WERI-Rb-1 (cell line): ENCODE data around the gene BBX.

Experiments
- DNase-seq: peaks from one replicate; pipeline ENCODE4 v3.0.0-alpha.2; 2020
- H3K27ac ChIP-seq: fragments of 250-450 bp; sonication (Bioruptor Pico); 2 replicates; pipeline ENCODE4 v1.5.1; 2020; ENCODE audit warnings: mild to moderate bottlenecking, moderate library complexity
- H3K27me3 ChIP-seq: fragments of 250-450 bp; sonication (Bioruptor Pico); 2 replicates; pipeline ENCODE4 v1.5.1; 2021; ENCODE audit warnings: mild to moderate bottlenecking, low read depth, moderate library complexity; ENCODE audit not compliant: insufficient read depth, severe bottlenecking
- H3K36me3 ChIP-seq: fragments of 250-450 bp; sonication (Bioruptor Pico); 2 replicates; pipeline ENCODE4 v1.5.1; 2020; ENCODE audit warnings: mild to moderate bottlenecking, moderate library complexity
- H3K4me3 ChIP-seq: 2 replicates; pipeline ENCODE4 v1.5.1; 2011; ENCODE audit warnings: low read depth, mild to moderate bottlenecking, control low read depth, low read length
- H3K9me3 ChIP-seq: fragments of 250-450 bp; sonication (Bioruptor Pico); 2 replicates; pipeline ENCODE4 v1.5.1; 2021; ENCODE audit warnings: mild to moderate bottlenecking, moderate library complexity; ENCODE audit not compliant: severe bottlenecking
- TF ChIP-seq, protein P1 (sequence below): IDR thresholded peaks from 2 replicates; pipeline ENCODE4 v1.5.1; 2011; ENCODE audit warnings: low read depth, mild to moderate bottlenecking, control low read depth, inconsistent platforms, low read length

BBX gene

DNA sequence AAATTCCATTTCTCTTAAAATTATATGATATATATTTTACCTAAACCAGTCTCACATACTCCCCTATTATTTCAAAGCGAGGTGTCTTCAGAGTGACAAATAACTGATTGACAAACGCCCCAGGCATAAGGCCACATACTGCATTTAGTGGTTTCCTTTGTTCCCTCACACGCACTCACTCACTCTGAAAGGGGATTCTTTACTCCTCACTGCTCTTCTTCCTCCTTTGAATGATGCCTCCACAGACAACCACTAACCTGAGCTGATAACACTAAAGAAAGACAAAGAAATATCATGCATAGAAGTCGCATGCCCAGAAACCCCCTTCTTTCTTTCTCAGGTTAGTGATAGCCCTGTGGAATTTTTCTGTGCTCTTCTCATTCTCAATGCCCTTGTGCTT lies 24.1 kb upstream of the BBX start:
- TF ChIP-seq, protein P1, sequence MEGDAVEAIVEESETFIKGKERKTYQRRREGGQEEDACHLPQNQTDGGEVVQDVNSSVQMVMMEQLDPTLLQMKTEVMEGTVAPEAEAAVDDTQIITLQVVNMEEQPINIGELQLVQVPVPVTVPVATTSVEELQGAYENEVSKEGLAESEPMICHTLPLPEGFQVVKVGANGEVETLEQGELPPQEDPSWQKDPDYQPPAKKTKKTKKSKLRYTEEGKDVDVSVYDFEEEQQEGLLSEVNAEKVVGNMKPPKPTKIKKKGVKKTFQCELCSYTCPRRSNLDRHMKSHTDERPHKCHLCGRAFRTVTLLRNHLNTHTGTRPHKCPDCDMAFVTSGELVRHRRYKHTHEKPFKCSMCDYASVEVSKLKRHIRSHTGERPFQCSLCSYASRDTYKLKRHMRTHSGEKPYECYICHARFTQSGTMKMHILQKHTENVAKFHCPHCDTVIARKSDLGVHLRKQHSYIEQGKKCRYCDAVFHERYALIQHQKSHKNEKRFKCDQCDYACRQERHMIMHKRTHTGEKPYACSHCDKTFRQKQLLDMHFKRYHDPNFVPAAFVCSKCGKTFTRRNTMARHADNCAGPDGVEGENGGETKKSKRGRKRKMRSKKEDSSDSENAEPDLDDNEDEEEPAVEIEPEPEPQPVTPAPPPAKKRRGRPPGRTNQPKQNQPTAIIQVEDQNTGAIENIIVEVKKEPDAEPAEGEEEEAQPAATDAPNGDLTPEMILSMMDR = no peak
- no peak for DNase-seq
- H3K9me3 ChIP-seq = no peaks in the 10 kb centered on the region
- no peak overlapping the region for H3K4me3 ChIP-seq
- no peak overlapping the region for H3K27ac ChIP-seq
- H3K27me3 ChIP-seq = no peaks in the 10 kb centered on the region
- no peaks in the 10 kb centered on the region for H3K36me3 ChIP-seq

DNA sequence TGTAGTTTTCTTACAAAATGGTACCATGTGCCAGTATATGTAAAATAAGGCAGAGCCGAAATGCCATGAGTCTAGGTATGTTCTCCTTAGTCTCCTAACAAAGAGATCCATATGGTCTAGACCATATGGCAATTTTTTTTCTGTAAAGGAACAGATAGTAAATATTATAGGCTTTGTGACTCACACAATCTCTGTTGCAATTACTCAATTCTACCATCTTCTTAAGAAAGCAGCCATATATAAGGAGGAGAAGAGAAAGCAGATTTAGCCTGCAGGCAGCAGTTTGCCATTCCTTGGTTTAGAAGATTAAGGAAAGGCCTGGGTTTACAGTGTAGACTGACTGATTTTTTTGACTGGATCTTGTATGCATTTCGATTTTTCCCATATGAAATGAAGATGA lies 16.3 kb upstream of the BBX start:
- TF ChIP-seq, protein P1 = no peak

DNA sequence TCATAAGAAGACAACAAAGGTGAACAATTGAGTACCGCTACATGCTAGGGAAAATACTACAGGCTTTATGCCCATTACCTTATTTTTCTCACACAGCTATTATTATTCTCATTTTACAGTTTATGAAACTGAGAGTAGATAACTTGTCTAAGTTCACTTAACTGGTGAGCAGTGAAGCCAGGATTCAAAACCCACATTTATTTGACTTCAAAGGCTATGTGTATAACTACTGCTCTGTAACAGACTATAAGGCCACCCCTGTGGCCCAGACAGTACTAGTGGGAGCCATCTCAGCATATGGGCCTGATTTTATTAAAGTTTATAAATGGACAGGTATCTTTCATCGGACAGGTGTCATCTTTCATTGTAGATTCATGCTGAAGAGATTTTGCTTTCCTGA lies 14.4 kb upstream of the BBX start:
- TF ChIP-seq, protein P1 = no peak
- Histone ChIP-seq H3K4me3 (no peak overlapping the region), H3K36me3 (no peaks in the 10 kb centered on the region), H3K27ac (no peak overlapping the region), H3K27me3 (no peaks in the 10 kb centered on the region), H3K9me3 (no peaks in the 10 kb centered on the region)
- no peak for DNase-seq

More for the DNA sequence above, 16.3 kb upstream of the BBX start:
- Histone ChIP-seq H3K27me3 (no peaks in the 10 kb centered on the region), H3K36me3 (no peaks in the 10 kb centered on the region), H3K27ac (no peak overlapping the region), H3K9me3 (no peaks in the 10 kb centered on the region), H3K4me3 (no peak overlapping the region)
- no peak for DNase-seq

DNA sequence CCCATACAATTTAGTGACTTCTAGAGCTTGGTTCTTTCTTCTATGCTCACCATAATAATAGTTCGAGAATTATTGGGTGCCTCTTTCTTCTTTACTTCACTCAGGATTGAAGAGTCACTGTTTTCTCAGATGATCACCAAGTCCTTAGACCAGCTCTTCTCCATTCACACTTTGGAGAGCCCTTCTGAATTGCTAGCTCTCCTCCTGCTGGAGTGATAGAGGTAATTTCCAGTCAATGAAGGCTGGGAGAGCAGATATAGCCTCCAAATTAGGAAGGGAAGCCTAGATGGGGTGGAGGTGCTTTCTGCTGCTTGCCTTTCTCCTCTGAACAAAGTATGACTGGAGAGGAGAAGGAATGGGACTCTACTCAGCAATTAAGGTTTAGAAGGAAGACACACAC lies 10.7 kb upstream of the BBX start:
- no peaks in the 10 kb centered on the region for H3K9me3 ChIP-seq
- H3K27ac ChIP-seq = no peak overlapping the region
- H3K27me3 ChIP-seq = no peaks in the 10 kb centered on the region
- TF ChIP-seq, protein P1 = no peak
- DNase-seq = no peak
- H3K36me3 ChIP-seq = no peaks in the 10 kb centered on the region
- H3K4me3 ChIP-seq = no peak overlapping the region

DNA sequence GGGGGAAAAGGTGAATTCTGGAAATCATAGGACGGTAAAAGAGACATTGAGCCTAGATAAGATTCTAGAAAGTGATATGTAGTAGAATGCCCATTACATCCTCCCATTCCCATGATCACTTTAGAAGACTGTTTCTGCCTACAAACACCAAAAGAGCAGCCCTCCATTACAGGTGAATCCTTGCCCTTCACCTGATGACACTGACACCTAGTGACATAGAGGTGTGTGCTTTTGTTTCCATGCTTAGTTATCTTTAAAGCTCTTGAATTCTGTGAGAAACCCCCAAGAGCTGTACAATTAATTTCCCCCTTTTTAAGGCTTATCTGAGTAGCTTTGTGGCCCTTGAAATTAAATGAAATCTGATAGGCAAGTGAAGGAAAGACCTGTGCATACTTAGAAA lies 8.3 kb upstream of the BBX start:
- no peak overlapping the region for H3K27ac ChIP-seq
- H3K4me3 ChIP-seq = no peak overlapping the region
- H3K36me3 ChIP-seq = no peaks in the 10 kb centered on the region
- H3K9me3 ChIP-seq = no peaks in the 10 kb centered on the region
- no peak for DNase-seq
- TF ChIP-seq, protein P1 = no peak
- no peaks in the 10 kb centered on the region for H3K27me3 ChIP-seq

DNA sequence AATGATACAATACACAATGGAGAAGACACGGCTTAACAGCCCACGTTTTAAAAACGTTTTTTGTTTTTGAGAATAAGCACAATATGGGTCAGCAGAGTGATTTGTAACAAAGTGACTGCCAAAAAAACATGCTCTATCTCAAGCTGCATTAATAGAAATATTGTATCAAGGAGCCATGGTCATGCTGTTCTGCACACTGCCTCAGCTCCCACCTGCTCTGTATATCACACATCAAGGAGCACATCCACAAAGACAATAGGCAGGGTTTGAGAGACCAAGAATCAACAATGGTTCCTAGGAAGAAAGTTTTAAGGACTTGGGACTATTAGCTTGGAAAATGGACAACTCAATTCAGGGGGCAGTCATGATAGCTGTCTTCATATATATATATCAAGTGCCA lies 6.3 kb upstream of the BBX start:
- H3K9me3 ChIP-seq = no peaks in the 10 kb centered on the region
- TF ChIP-seq, protein P1 = no peak
- DNase-seq = no peak
- H3K4me3 ChIP-seq = no peak overlapping the region
- no peaks in the 10 kb centered on the region for H3K27me3 ChIP-seq
- no peaks in the 10 kb centered on the region for H3K36me3 ChIP-seq
- H3K27ac ChIP-seq = no peak overlapping the region
